PFSK-1 (cell line): ENCODE data around the gene ADAMTS14.

Source experiments
- FOXP2 ChIP-seq: optimal IDR thresholded peaks from 2 replicates; pipeline ENCODE3; 2011; ENCODE audit warnings: borderline replicate concordance, control low read depth, inconsistent platforms; ENCODE audit not compliant: insufficient read depth; ENCODE audit errors: extremely low read length, extremely low read depth
- POLR2AphosphoS5 ChIP-seq: IDR thresholded peaks from 2 replicates; pipeline ENCODE4 v1.6.1; 2012; ENCODE audit warnings: low read depth, mild to moderate bottlenecking, control low read depth, low read length, moderate library complexity
- SIN3A ChIP-seq: IDR thresholded peaks from 2 replicates; pipeline ENCODE4 v1.6.1; 2012; ENCODE audit warnings: mild to moderate bottlenecking, low read length, moderate library complexity, borderline replicate concordance; ENCODE audit not compliant: insufficient read depth
- TAF1 ChIP-seq: IDR thresholded peaks from 2 replicates; pipeline ENCODE4 v1.6.1; 2012; ENCODE audit warnings: low read length, control low read depth, borderline replicate concordance; ENCODE audit not compliant: insufficient read depth
- TF ChIP-seq, protein P1 (sequence below), 2 experiments: IDR thresholded peaks; 2 replicates each; pipeline versions ENCODE4 v1.6.1 to v1.8.0; 2011 to 2012; ENCODE audit warnings: low read depth in 2 of 2, low read length in 2 of 2, control low read depth in 1 of 2, inconsistent platforms in 1 of 2, mild to moderate bottlenecking in 1 of 2, moderate library complexity in 1 of 2; ENCODE audit not compliant: insufficient read depth in 1 of 2

ADAMTS14 gene

DNA sequence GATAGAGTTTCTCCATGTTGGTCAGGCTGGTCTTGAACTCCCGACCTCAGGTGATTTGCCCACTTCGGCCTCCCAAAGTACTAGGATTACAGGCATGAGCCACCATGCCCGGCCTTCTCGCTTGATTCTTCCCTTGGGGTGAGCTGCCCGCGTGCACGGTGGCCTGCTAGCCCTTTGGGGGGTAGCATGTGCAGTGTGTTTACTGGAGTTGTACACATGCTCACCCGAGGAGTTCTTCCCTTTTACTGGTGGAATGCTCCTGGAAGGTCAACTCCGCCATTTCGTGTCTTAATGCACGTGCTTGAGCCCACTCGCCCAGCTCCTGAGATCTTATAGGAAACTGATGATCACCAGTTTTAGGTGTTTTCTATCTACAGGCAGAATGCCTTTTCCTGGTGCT, 17.0 kb upstream of the ADAMTS14 start:
- TF ChIP-seq, protein P1, sequence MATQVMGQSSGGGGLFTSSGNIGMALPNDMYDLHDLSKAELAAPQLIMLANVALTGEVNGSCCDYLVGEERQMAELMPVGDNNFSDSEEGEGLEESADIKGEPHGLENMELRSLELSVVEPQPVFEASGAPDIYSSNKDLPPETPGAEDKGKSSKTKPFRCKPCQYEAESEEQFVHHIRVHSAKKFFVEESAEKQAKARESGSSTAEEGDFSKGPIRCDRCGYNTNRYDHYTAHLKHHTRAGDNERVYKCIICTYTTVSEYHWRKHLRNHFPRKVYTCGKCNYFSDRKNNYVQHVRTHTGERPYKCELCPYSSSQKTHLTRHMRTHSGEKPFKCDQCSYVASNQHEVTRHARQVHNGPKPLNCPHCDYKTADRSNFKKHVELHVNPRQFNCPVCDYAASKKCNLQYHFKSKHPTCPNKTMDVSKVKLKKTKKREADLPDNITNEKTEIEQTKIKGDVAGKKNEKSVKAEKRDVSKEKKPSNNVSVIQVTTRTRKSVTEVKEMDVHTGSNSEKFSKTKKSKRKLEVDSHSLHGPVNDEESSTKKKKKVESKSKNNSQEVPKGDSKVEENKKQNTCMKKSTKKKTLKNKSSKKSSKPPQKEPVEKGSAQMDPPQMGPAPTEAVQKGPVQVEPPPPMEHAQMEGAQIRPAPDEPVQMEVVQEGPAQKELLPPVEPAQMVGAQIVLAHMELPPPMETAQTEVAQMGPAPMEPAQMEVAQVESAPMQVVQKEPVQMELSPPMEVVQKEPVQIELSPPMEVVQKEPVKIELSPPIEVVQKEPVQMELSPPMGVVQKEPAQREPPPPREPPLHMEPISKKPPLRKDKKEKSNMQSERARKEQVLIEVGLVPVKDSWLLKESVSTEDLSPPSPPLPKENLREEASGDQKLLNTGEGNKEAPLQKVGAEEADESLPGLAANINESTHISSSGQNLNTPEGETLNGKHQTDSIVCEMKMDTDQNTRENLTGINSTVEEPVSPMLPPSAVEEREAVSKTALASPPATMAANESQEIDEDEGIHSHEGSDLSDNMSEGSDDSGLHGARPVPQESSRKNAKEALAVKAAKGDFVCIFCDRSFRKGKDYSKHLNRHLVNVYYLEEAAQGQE (IDR thresholded peaks at IDR 0.05; ENCODE audit: insufficient read depth in 1 of 2, low read depth in 2 of 2, low read length in 2 of 2), result no peak
- TF ChIP-seq FOXP2 (no peak), SIN3A (no peak), TAF1 (no peak), POLR2AphosphoS5 (no peak)

DNA sequence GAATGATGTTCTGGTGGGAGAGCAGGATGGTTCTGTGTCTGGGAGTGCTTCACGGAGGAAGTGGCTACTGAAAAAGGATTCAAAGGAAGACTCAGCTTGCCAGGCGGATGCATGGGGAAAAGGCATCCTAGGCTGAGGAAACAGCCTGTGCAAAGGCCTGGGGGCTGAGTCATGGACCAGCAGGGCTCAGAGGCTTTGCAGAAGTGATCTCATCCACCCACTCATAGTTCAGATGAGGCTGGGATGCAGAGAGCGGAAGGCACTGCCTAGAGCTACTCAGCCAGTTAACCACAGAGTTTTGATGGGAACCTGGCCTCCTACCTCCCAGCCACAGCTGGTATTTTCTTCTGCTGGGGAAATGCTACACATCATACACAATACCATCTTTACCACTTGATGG, 15.8 kb upstream of the ADAMTS14 start:
- no peak for TF ChIP-seq POLR2AphosphoS5
- peak; percentile 21; the same call in 1 of the 2 replicates for TF ChIP-seq SIN3A
- TF ChIP-seq, protein P1 (IDR thresholded peaks at IDR 0.05; ENCODE audit: insufficient read depth in 1 of 2, low read depth in 2 of 2, low read length in 2 of 2), result 0 out of 4 replicates have a peak, but pooled peaks of 1 of the 2 experiments have one; percentile 37
- TF ChIP-seq FOXP2, result peak; percentile 36
- TF ChIP-seq TAF1, result no peak

DNA sequence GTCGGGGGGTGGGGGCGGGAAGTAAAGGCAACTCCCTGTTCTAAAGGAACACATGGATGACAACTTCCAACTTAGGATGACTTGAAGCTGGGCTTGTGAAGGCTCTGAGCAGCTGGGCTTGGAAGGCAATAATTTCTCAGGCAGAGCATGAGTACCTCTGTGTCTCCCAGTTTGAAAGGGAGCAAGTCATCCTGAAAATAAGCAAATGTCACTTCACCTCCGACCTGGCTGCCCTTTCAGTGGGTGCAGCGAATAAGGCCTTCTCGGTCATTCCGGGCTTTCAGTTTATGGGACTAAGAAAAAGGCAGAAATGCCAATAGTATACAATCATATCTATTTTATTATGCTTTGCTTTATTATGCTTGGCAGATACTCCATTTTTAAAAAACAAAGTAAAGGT, 15.3 kb upstream of the ADAMTS14 start:
- no peak for TF ChIP-seq TAF1
- no peak for TF ChIP-seq POLR2AphosphoS5
- no peak for TF ChIP-seq FOXP2
- TF ChIP-seq, protein P1 (IDR thresholded peaks at IDR 0.05; ENCODE audit: insufficient read depth in 1 of 2, low read depth in 2 of 2, low read length in 2 of 2), result no peak
- TF ChIP-seq SIN3A, result no peak

DNA sequence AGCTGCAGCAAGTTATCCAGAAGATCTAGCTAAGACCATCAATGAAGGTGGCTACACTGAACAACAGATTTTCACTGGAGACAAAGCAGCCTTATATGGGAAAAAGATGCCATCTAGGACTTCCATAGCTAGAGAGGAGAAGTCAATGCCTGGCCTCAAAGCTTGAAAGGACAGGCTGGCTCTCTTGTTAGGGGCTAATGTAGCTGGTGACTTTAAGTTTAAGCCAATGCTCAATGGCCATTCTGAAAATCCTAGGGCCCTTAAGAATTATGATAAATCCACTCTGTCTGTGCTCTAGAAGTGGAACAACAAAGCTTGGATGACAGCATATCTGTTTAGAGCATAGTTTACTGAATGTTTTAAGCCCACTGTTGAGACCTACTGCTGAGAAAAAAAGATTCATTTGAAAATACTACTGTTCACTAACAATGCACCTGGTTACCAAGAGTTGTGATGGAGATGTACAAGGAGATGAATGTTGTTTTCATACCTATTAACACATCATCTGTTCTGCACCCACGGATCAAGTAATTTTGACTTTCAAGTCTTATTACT, 13.6 kb upstream of the ADAMTS14 start:
- TF ChIP-seq POLR2AphosphoS5, result no peak
- no peak for TF ChIP-seq SIN3A
- no peak for TF ChIP-seq FOXP2
- TF ChIP-seq, protein P1 (IDR thresholded peaks at IDR 0.05; ENCODE audit: insufficient read depth in 1 of 2, low read depth in 2 of 2, low read length in 2 of 2), result no peak
- TF ChIP-seq TAF1, result no peak

DNA sequence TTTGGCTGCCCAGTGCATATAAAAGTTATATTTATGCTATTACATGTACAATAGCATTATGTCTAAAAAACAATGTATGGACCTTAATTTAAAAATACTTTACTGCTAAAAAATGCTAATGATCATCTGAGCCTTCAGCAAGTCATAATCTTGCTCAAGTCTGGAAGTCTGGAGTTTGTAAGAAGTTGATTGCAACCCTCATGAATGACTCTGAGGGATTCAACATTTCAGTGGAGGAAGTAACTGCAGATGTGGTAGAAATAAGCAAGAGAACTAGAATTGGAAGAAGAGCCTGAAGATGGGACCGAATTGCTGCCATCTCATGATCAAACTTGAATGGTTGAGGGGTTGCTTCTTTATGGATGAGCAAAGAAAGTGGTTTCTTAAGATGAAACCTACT, 13.0 kb upstream of the ADAMTS14 start:
- TF ChIP-seq TAF1 (no peak), SIN3A (no peak), POLR2AphosphoS5 (no peak), FOXP2 (no peak)
- TF ChIP-seq, protein P1 (IDR thresholded peaks at IDR 0.05; ENCODE audit: insufficient read depth in 1 of 2, low read depth in 2 of 2, low read length in 2 of 2), result no peak
